ENCODE data around the gene BCAS3.
"Not testable (repeated sequence)": the region's sequence is repeated elsewhere in the genome, so short reads cannot be mapped to it uniquely, and the experiment has no call there.

The BCAS3 gene

DNA sequence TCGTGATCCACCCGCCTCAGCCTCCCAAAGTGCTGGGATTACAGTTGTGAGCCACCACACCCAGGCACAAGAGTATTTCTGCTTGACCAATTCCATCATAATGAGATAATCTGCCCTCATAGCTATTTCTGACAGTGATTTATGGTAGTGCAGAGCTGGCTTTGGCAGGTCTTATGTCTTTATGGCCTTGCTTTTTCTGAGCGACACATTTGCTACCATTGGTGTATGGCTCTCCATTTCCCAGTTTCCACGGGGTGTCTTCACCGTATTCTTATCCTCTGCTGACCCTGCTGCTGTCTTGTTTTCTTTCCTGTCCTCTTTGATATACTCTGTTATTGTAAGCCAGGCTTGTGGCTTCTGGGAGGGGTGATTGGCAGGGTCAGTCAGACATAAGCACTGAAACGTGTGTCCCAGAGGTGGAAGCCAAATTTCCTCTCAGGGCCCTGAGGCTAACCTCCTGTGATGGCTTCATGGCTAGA is 560.8 kb downstream of the BCAS3 start:
- TF ChIP-seq, protein P1, sequence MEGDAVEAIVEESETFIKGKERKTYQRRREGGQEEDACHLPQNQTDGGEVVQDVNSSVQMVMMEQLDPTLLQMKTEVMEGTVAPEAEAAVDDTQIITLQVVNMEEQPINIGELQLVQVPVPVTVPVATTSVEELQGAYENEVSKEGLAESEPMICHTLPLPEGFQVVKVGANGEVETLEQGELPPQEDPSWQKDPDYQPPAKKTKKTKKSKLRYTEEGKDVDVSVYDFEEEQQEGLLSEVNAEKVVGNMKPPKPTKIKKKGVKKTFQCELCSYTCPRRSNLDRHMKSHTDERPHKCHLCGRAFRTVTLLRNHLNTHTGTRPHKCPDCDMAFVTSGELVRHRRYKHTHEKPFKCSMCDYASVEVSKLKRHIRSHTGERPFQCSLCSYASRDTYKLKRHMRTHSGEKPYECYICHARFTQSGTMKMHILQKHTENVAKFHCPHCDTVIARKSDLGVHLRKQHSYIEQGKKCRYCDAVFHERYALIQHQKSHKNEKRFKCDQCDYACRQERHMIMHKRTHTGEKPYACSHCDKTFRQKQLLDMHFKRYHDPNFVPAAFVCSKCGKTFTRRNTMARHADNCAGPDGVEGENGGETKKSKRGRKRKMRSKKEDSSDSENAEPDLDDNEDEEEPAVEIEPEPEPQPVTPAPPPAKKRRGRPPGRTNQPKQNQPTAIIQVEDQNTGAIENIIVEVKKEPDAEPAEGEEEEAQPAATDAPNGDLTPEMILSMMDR (IDR thresholded peaks at IDR 0.05; ENCODE audit: control insufficient read depth, insufficient read depth, low read depth, low read length, missing control alignments): no peak
- H3K4me3 ChIP-seq (ENCODE audit: control insufficient read depth, low read depth, low read length): no peak overlapping the region
- DNase-seq (ENCODE audit: low read depth): no peak

DNA sequence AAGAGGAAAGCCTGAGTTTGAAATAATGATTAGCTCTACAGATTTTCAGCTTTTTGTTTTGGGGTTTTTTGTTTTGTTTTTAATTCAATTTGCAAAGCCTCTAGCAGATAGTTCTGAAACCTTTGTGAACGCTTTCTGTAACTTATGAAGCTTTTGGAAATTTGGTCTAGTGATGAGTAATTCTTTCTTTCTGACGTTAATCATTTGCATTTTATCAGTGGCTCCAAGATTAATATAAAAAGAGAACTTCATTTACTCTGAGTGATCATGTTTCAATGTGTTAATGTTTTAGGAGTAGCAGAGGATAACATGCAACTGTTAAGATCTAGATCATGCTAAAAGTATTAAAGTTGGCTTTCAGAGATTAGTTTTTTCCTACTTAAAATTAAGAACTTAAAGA is 561.7 kb downstream of the BCAS3 start:
- no peak overlapping the region for H3K4me3 ChIP-seq (ENCODE audit: control insufficient read depth, low read depth, low read length)
- no peak for DNase-seq (ENCODE audit: low read depth)
- TF ChIP-seq, protein P1 (IDR thresholded peaks at IDR 0.05; ENCODE audit: control insufficient read depth, insufficient read depth, low read depth, low read length, missing control alignments): no peak

DNA sequence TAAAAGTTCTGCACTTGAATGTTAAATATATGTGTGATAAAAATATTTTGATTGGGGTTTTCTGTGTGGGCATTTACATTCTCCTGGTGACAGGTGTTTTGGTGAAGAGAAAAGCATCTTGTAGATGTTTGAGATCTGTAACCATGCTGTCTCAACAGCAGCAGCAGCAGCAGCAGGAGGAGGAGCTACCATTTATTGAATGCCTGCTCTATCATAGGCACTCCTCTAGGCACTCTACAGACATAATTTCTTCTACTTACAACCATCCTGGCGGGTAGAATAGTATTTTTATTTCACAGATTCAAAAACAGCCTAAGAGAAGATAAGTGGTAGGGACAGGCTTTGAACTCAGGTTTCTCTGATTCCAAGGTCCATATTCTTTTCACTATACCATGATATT is 562.3 kb downstream of the BCAS3 start:
- TF ChIP-seq, protein P1 (IDR thresholded peaks at IDR 0.05; ENCODE audit: control insufficient read depth, insufficient read depth, low read depth, low read length, missing control alignments): no peak
- no peak overlapping the region for H3K4me3 ChIP-seq (ENCODE audit: control insufficient read depth, low read depth, low read length)

DNA sequence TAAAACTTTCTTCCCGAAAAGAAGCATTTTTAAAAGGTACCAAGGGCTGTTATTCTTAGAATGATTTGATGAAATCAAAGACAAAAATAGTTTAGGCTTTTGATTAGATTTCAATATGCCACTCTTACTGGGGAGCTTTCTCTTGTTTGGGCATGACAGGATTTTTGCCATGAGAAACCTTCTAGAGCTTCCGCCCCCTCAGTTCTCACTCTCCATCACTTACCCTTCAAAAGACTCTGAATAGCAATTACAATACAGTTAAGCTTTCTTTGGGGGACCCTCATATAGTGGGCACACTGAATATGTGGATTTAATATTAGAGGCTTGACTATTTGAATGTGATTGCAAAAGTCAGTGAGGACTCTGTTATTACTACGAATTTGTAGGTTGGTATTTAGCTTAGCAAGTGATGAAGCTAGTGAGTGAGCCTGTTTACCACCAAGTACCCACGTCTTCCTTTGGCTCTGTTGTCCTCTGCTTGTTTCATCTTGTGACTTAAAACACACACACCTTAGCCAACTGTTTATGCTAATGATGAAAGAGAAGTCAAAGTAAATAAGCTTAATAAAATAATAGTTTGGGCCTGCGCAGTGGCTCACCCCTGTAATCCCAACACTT is 563.3 kb downstream of the BCAS3 start:
- TF ChIP-seq, protein P1 (IDR thresholded peaks at IDR 0.05; ENCODE audit: control insufficient read depth, insufficient read depth, low read depth, low read length, missing control alignments): no peak
- DNase-seq (ENCODE audit: low read depth): no peak
- no peak overlapping the region for H3K4me3 ChIP-seq (ENCODE audit: control insufficient read depth, low read depth, low read length)

More for the DNA sequence above, 562.3 kb downstream of the BCAS3 start:
- no peak for DNase-seq (ENCODE audit: low read depth)

DNA sequence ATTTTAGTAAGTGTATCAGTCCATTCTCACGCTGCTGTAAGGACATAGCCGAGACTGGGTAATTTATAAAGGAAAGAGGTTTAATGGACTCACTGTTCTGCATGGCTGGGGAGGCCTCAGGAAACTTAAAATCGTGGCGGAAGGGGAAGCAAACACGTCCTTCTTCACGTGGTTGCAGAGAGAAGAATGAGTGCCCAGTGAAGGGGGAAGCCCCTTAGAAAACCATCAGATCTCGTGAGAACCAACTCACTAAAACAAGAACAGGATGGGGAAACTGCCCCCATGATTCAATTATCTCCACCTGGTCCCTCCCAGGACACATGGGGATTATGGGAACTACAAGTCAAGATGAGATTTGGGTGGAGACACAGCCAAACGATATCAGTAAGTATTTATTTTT is 567.3 kb downstream of the BCAS3 start:
- not testable (repeated sequence) for DNase-seq (ENCODE audit: low read depth); H3K4me3 ChIP-seq (ENCODE audit: control insufficient read depth, low read depth, low read length)

DNA sequence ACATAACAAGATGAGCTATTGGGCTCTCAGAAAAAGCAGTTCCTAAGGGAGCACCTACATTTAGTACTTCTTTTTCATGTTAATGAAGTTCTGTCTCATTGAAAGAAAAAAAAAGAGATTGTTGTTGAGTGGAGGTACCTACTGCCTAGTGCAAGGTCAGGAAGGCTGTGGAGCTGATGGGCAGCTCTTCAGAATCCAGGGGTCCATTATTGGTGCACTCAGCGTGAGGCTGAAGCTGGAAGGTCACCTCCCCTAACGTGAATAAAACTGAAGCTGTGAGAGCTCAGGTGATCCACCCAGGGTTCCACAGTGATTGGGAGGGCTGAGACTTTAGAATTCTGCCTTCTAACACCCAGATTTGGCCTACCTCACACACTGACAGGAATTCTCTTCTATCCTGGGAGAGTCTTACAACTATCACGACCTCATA is 568.1 kb downstream of the BCAS3 start:
- TF ChIP-seq, protein P1 (IDR thresholded peaks at IDR 0.05; ENCODE audit: control insufficient read depth, insufficient read depth, low read depth, low read length, missing control alignments): no peak
- no peak for DNase-seq (ENCODE audit: low read depth)
- no peak overlapping the region for H3K4me3 ChIP-seq (ENCODE audit: control insufficient read depth, low read depth, low read length)

DNA sequence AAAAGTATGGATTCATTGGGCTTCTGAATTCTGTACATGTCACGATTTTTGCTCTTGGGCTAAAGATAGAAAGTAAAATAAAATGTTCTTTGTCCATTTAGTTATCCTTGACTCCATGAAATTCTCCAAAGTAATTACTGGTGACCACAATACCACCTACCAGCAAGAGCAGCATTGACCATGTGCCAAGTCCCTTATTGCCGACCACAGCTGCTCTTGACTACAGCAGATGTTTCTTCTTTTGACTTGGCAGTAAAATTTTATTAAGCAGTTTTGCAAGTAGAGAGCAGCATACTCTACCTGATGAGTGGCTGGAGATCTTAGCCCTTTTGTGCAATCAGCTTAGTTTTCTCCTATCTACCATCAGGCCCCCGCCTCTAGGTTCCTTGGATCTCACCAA is 569.8 kb downstream of the BCAS3 start:
- peak; percentile 97 for DNase-seq (ENCODE audit: low read depth)
- TF ChIP-seq, protein P1 (IDR thresholded peaks at IDR 0.05; ENCODE audit: control insufficient read depth, insufficient read depth, low read depth, low read length, missing control alignments): no peak
- no peak overlapping the region for H3K4me3 ChIP-seq (ENCODE audit: control insufficient read depth, low read depth, low read length)
